Measurements from ENCODE around the gene S100B. TPM values are rescaled to one million over a fixed set of nuclear protein-coding genes. Genes with fewer than 3 reads are reported as not detected.

Gene S100B
- total and polyA plus RNA-seq, 2 of the 13 experiments (the other 11 are each of a cell fraction or from before 2014, with no cell fraction given): not detected

DNA sequence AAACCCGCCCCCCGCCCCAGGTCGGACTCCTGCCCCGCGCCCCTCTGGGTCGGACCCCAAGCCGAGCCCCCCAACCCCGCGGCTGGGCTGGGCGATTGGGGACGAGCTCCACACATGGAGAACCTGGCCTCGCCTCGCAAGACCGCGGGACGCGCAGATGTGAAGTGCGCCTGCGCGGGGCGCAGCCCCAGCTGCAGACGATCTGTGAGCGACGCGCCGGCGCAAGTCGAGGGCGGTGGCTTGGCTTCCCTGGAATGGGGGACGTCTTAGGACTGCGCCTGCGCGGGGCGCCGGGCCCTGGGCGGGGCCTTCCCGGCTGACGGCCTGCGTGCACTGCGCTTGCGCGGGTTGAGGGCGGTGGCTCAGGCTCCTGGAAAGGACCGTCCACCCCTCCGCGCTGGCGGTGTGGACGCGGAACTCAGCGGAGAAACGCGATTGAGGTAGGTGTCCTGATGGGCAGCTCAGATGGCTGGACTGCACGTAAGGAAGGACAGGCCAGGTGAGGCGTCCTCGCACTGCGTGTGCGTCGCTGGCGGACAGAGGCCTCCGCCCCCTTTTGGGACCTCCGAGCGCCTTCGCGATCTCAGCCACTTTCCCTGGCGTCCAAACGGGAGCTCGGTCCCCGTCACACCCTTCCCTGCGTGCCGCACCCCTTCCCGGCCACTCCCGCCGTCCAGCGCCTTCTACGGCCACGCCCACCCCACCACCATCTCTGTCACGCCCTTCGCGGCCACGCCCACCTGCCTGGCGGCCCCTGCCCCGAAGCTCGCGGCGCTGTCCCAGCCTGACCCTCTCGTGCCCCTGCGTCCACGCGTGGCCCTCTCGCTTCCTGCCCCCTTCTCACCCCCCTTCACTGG is 30.7 kb upstream of the S100B start, which contains the start of gene PRMT2 (continued):
- TF ChIP-seq, protein P1, sequence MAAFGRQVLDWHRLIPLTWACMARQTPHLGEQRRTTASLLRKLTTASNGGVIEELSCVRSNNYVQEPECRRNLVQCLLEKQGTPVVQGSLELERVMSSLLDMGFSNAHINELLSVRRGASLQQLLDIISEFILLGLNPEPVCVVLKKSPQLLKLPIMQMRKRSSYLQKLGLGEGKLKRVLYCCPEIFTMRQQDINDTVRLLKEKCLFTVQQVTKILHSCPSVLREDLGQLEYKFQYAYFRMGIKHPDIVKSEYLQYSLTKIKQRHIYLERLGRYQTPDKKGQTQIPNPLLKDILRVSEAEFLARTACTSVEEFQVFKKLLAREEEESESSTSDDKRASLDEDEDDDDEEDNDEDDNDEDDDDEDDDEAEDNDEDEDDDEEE (CRISPR knock-in tag; IDR thresholded peaks at IDR 0.05): peak; percentile 98
- TF ChIP-seq ZNF720 (CRISPR knock-in tag; IDR thresholded peaks at IDR 0.05) (no peak), THYN1 (CRISPR knock-in tag; IDR thresholded peaks at IDR 0.05; ENCODE audit: borderline replicate concordance, low read depth) (0 out of 2 replicates have a peak, but pooled peaks have one; percentile 25), ZBTB7A (CRISPR knock-in tag; IDR thresholded peaks at IDR 0.05) (peak; percentile 45; the same call in 1 of the 2 replicates), SPEN (CRISPR knock-in tag; IDR thresholded peaks at IDR 0.05; ENCODE audit: low read depth) (peak; percentile 72), GATA4 (IDR thresholded peaks at IDR 0.05; ENCODE audit: borderline replicate concordance, low read depth) (peak; percentile 42), ZNF138 (CRISPR knock-in tag; IDR thresholded peaks at IDR 0.05; ENCODE audit: low read depth) (peak; percentile 93; the same call in 1 of the 2 replicates), ZNF343 (CRISPR knock-in tag; IDR thresholded peaks at IDR 0.05) (peak; percentile 93), ZNF180 (CRISPR knock-in tag; IDR thresholded peaks at IDR 0.05; ENCODE audit: borderline replicate concordance, low read depth) (no peak), ATF1 (CRISPR knock-in tag; IDR thresholded peaks at IDR 0.05) (no peak)
- TF ChIP-seq, protein P2, sequence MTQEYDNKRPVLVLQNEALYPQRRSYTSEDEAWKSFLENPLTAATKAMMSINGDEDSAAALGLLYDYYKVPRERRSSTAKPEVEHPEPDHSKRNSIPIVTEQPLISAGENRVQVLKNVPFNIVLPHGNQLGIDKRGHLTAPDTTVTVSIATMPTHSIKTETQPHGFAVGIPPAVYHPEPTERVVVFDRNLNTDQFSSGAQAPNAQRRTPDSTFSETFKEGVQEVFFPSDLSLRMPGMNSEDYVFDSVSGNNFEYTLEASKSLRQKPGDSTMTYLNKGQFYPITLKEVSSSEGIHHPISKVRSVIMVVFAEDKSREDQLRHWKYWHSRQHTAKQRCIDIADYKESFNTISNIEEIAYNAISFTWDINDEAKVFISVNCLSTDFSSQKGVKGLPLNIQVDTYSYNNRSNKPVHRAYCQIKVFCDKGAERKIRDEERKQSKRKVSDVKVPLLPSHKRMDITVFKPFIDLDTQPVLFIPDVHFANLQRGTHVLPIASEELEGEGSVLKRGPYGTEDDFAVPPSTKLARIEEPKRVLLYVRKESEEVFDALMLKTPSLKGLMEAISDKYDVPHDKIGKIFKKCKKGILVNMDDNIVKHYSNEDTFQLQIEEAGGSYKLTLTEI (CRISPR knock-in tag; conservative IDR thresholded peaks at IDR 0.05): no peak
- TF ChIP-seq, protein P3, sequence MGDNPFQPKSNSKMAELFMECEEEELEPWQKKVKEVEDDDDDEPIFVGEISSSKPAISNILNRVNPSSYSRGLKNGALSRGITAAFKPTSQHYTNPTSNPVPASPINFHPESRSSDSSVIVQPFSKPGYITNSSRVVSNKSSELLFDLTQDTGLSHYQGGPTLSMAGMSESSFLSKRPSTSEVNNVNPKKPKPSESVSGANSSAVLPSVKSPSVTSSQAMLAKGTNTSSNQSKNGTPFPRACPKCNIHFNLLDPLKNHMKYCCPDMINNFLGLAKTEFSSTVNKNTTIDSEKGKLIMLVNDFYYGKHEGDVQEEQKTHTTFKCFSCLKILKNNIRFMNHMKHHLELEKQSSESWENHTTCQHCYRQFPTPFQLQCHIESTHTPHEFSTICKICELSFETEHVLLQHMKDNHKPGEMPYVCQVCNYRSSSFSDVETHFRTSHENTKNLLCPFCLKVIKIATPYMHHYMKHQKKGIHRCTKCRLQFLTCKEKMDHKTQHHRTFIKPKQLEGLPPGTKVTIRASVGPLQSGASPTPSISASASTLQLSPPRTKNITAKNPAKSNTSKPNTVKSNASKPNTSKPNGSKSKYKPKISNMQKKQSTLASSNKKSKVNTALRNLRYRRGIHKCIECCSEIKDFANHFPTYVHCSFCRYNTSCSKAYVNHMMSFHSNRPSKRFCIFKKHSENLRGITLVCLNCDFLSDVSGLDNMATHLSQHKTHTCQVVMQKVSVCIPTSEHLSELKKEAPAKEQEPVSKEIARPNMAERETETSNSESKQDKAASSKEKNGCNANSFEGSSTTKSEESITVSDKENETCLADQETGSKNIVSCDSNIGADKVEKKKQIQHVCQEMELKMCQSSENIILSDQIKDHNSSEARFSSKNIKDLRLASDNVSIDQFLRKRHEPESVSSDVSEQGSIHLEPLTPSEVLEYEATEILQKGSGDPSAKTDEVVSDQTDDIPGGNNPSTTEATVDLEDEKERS (CRISPR knock-in tag; IDR thresholded peaks at IDR 0.05): peak; percentile 84; the same call in 1 of the 2 replicates
- TF ChIP-seq, protein P4, sequence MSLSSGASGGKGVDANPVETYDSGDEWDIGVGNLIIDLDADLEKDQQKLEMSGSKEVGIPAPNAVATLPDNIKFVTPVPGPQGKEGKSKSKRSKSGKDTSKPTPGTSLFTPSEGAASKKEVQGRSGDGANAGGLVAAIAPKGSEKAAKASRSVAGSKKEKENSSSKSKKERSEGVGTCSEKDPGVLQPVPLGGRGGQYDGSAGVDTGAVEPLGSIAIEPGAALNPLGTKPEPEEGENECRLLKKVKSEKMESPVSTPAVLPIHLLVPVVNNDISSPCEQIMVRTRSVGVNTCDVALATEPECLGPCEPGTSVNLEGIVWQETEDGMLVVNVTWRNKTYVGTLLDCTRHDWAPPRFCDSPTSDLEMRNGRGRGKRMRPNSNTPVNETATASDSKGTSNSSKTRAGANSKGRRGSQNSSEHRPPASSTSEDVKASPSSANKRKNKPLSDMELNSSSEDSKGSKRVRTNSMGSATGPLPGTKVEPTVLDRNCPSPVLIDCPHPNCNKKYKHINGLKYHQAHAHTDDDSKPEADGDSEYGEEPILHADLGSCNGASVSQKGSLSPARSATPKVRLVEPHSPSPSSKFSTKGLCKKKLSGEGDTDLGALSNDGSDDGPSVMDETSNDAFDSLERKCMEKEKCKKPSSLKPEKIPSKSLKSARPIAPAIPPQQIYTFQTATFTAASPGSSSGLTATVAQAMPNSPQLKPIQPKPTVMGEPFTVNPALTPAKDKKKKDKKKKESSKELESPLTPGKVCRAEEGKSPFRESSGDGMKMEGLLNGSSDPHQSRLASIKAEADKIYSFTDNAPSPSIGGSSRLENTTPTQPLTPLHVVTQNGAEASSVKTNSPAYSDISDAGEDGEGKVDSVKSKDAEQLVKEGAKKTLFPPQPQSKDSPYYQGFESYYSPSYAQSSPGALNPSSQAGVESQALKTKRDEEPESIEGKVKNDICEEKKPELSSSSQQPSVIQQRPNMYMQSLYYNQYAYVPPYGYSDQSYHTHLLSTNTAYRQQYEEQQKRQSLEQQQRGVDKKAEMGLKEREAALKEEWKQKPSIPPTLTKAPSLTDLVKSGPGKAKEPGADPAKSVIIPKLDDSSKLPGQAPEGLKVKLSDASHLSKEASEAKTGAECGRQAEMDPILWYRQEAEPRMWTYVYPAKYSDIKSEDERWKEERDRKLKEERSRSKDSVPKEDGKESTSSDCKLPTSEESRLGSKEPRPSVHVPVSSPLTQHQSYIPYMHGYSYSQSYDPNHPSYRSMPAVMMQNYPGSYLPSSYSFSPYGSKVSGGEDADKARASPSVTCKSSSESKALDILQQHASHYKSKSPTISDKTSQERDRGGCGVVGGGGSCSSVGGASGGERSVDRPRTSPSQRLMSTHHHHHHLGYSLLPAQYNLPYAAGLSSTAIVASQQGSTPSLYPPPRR (CRISPR knock-in tag; IDR thresholded peaks at IDR 0.05; ENCODE audit: borderline replicate concordance): peak; percentile 68
- TF ChIP-seq, protein P5, sequence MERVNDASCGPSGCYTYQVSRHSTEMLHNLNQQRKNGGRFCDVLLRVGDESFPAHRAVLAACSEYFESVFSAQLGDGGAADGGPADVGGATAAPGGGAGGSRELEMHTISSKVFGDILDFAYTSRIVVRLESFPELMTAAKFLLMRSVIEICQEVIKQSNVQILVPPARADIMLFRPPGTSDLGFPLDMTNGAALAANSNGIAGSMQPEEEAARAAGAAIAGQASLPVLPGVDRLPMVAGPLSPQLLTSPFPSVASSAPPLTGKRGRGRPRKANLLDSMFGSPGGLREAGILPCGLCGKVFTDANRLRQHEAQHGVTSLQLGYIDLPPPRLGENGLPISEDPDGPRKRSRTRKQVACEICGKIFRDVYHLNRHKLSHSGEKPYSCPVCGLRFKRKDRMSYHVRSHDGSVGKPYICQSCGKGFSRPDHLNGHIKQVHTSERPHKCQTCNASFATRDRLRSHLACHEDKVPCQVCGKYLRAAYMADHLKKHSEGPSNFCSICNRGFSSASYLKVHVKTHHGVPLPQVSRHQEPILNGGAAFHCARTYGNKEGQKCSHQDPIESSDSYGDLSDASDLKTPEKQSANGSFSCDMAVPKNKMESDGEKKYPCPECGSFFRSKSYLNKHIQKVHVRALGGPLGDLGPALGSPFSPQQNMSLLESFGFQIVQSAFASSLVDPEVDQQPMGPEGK (CRISPR knock-in tag; IDR thresholded peaks at IDR 0.05): peak; percentile 48; the same call in 1 of the 2 replicates

Data from HepG2 (cell line).